ENCODE data around the gene PRKCH.

GRCh38 chr14:61364243-61364642, 42.9 kb downstream of the PRKCH start:
- TF ChIP-seq CTCF (IDR thresholded peaks at IDR 0.05) (no peak), EP300 (IDR thresholded peaks at IDR 0.05) (no peak), POLR2A (IDR thresholded peaks at IDR 0.05) (no peak), POLR2AphosphoS5 (IDR thresholded peaks at IDR 0.05) (no peak)
